Measurements from ENCODE around the gene PITPNC1.

- TF ChIP-seq EZH2 (IDR thresholded peaks at IDR 0.05; ENCODE audit: low read length, unreplicated experiment) (no peak), CTCF (conservative IDR thresholded peaks at IDR 0.05; ENCODE audit: low read depth, low read length) (no peak)
Observed at GRCh38 chr17:67336859-67337258, 40.2 kb upstream of the PITPNC1 start.

Data from PC-3 (cell line).